HG03558 (cell line): ENCODE data around the gene MYG1.
"Not testable (repeated sequence)": the region's sequence is repeated elsewhere in the genome, so short reads cannot be mapped to it uniquely, and the experiment has no call there.

ENCODE experiments used
- ATAC-seq: cut with Tn5 transposase; IDR thresholded peaks from one replicate; pipeline ENCODE4 v1.9.1; 2021; ENCODE audit warnings: moderate number of reproducible peaks; ENCODE audit not compliant: unreplicated experiment; ENCODE audit errors: extremely low read depth

The MYG1 gene

DNA sequence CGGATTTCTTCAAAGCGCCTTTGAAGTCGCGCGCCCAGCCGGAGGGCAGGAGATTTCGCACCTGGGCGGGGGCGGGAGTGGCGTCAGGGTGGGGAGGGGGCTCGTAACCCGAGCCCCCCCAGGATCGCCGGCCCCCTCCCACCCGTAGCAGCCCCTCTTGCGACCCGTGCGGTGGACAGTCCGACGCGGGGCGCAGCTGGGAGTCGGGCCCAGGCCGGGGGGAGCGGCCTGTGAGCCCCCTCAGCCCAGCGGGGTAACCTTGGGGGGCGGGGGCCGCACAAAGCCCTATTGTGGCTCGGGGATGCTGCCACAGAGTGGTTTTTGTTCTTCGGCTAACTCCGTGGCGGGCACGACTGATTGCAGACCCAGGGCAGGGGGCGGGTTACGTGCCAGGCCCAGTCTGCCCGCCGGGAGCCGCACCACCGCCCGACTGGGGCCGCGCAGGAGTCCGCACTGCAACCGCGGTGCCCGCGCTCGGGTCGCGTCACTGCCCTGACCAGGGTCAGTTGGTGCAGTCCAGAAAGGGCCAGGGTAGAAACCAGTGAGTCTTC is 26.1 kb downstream of the MYG1 start:
- no peak for ATAC-seq

DNA sequence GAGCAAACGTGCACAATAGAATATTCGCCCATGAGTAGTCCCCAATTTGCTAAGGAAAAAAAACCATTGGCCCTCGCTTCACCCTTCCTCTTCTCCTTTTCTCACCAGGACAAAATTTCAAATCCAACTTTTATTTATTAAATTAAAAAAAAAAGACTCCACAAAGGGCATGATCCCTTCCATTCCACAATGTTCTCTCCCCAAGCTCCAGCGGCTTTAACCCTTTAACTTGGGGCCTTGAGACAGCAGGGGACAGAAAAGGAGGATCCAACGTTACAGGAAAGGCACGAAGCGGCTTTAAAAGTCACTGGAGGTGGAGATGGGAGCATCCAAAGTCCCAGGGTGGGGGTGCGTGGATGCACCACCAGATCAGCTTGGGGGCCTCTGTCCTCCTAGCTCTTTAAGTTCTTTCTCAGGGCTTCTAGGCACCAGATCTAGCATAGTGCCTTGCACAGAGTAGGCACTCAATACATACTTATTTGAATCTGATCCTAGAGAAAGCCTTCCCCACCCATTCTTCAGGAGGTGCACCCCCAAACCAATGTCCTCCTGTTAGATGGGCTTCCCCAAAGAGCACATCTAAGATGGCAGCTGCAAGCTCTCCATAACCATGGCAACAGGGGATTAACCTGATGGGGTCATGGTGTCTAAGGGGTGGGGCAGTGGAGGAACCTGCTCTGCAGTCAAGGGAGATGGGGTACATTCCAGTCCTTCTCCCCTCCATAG is 27.1 kb downstream of the MYG1 start:
- no peak for ATAC-seq

DNA sequence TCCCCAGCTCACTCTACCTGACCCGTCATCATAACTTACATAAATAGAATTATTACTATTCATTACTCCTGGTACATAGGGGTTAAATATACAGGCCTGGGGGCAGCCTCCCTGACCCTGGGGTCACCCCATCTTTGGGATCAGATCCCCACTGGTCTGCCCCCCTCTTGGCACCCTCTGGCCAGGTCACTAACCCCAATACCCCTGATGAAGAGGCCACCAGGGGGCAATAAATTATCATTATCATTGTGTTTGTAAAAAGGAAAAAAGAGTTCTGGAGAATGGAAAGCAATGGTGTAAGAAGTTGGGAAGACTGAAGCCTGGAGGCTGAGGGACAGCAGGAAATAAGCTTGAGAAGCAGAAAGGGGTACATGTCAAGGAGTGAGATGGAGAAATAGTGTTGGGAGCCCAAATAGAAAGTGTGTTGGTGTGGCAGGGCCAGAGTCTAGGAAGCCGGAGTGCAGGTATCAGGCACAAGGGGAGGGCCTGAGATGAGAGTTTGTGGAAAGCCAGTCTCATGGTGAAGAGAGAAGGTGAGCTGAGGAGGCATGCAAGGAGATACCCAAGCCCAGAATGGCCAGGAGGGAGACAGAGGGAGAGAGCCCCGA is 28.0 kb downstream of the MYG1 start:
- no peak for ATAC-seq

DNA sequence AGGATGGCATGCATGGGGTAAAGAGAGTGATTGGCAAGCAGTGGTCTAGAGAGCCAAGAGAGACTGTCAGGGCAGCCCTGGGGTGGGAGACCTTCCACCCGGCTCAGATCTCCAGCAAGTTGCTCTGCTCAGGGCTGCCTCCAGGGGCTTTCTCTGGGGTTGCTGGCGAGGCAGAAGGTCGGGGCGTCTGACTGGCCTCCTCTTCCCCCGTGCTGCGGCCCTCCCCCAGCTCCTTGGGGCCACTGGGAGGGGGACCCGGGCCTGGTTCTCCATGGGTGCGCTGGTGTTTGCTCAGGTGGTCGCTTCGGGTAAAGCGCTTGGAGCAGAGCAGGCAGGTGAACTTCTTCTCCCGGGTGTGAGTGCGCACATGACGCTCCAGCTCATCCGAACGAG is 28.5 kb downstream of the MYG1 start:
- no peak for ATAC-seq

DNA sequence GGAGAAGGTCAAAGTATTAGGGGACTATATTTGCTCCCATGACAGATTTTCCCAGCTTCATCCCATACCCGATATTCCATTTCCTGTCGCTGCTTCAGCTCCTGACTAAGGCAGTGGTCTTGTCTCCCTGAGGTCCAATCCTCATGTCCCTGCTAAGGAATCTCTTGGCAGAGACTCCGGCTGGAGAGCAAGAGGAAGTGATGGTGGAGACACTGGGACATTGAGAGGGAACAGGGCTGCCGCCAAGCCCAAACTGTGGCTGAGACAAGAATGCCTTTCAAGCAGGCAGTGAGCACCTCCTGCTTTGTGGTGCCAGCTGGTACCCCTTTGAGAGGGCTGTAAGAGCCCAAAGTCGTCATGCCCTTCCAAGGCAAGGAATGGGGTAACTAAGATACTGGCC is 31.2 kb downstream of the MYG1 start:
- ATAC-seq, result no peak

DNA sequence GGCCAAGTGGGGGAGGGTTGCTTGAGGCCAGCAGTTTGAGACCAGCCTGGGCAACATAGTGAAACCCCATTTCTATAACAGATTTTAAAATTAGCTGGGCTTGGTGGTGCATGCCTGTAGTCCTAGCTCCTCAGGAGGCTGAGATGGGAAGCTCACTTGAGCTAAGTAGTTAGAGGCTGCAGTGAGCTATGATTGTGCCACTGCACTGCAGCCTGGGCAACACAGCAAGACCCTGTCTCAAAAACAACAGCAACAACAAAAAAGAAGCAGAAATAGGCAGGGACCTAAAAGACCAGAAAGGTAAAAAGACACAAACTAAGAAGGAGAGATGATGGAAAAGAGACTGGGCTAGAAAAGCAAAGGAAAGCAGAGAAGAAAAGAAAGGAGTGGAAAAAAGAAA is 32.8 kb downstream of the MYG1 start:
- ATAC-seq, result not testable (repeated sequence)

DNA sequence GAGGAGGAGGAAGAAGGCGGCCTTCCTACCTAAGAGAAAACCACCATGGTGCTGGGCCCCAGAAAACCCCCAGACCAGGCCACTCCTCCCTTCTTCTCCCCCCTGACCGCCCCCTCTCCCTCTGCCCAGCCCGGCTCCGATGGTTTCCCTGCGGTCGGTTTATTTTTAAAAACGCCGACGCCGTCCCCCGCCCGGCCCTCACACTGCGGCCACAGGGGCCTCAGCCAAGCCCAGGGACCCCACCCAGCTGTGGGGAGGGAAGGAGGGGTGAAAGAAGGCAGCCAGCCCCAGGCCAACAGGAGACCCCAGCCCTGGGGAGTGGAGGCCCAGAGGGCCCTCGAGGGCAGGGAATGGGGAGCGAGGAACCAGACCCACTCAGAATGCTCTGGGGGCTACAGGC is 33.2 kb downstream of the MYG1 start:
- ATAC-seq, result no peak

DNA sequence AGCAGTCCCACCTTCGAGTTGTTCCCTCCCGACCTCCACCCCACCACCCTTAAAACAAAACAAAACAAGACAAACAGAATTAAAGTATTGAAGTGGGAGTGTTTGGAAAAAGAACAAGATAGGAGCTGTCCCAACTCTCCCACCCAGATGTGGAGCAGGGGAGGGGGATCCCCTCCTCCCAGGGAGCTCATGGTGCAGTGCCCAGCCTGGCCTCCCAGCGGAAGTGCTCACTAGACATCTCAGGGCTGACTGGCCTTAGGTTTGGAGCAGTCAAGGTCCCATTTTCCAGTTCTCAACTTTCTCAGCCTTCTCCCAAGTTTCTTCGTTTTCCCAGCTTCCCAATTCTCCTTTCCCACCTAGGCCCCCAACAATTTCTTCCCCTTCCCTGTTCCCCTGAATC is 33.8 kb downstream of the MYG1 start:
- no peak for ATAC-seq

DNA sequence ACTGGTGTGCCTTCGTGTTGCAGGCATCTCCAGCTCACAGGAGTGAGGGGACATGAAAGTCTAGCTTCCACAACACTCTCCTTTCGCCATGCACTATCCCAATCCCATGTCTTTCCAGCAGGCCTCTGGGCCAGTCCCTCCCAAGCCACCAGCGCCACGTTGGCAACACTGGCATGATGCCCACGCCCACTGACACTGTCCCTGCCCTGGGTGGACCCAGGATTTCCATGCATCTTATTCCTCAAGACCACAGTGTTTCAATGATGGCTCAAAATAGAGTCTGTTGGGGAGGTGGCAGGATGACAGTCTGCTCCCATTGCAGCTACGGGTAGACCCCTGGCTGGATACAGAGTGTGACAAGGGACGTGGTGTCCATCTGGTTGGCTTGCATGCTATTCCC is 34.4 kb downstream of the MYG1 start:
- no peak for ATAC-seq

DNA sequence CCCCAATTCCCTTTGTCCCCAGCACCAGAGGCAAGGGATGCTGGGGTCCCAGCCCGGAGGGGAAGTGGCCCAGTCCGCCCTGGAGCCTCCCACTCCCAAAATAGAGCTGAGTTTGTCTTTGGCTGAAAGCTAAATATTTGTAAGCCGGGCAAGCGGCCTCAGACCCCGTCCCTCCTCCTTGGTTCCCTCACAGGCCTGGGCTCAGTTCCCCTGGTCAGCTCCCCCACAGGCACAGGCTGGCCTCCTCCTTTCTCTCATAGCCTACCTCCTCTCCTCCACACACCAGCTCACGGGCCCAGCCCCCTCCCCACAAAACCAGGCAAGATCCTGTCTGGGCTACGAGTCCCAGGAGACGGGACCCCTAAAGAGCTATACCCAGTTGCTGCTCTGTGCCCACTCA is 35.3 kb downstream of the MYG1 start:
- no peak for ATAC-seq

DNA sequence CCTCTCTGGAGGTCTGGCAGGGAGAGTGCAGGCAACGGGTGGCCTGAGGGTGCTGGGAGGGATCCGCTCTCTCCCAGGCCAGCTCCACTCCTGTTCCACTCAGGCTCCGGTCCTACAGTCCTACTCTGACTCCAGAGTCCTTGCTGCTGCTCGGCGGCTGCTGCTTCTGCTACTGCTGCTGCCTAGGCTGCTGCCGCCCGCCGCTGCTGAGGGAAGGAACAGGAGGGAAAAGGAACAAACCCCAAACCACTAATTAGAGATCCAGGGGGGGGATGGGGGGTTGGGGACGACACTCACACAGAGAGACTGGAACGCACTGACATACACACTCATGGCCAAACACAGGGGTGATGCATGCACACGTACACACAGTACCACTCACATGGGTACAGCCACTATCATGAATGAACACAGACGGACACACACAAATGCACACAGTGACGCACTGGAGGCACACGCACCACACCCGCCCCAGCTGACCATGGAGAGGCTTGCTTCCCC is 36.7 kb downstream of the MYG1 start, which contains the start of gene SP7:
Gene SP7, minus strand, starts transcription at position 174 of the 501 bp plus-strand sequence. CDS start 708 bp downstream, outside the sequence.
- no peak for ATAC-seq

DNA sequence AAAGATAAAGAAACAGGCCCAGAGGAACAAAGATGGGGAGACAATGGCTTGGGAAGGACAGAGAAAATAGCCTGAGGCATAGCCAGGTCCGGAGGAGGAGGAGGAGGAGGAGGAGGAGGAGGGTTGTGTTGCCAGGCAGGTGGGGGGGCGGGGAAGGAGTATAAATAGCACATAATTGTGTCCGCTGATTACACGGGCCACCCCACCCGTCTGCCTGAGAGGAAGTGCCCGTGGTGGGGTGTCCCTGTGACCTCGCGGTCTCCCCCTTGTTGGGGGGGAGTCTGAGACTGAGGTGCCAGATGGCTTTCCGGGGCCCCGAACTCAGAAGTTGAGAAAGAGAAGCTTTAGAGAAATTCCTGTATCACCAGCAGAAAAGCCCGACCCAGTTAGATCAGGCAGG is 38.5 kb downstream of the MYG1 start:
- ATAC-seq, result no peak

DNA sequence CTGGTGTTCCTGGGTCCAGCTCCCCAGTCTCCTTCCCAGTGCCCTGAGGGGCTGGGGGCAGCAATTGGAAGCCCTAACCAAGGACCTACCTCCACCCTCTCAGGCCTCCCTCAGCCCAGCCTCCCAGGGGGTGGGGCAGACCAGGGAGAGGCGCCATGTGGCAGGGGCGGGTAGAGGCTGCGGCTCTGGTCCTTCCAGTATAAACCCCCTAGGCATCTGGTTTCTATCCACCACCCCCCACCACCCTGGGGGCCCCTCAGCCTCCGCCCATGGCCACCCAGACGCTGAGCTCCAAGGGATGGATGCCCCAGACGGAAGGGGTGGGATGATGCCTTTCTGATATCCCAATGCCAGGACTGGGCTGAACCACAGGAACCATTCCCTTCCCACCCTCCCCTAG is 39.4 kb downstream of the MYG1 start:
- no peak for ATAC-seq

DNA sequence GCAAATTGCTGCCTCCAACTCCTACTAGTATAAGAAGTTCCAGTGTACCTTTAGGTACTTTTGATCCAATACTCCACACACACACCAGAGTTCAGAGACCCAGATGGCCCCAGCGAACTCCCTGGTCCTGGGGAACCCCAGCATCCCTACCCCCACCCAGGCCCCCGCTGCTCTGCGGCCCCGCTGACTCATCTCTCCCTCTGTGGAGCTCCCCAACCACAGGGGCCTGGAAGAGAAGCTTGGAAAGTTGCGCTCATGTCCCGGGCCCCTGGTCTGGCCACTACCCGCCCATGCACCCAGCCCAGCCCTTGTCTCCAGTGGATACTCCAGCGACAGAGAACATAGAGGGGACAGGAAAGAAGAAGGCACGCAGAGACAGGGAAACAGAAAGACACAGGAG is 40.9 kb downstream of the MYG1 start:
- no peak for ATAC-seq

DNA sequence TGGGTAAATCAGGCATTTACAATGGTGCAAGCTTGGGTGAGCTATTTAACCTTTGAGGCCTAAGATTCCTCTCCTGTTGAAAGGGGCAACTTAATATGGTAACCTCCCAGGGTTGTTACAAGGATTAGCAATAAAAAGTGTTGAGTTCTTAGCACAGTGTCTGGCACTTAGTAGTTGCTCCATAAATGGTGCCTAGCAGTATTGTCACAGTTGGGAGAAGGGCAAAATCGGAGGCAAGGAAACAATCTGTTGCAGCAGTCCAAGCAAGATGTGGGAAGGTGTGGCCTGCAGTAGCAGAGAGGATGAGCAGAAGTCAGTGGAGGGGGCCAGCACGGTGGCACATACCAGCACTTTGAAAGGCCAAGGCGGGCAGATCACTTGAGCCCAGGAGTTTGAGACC is 44.0 kb downstream of the MYG1 start:
- no peak for ATAC-seq

DNA sequence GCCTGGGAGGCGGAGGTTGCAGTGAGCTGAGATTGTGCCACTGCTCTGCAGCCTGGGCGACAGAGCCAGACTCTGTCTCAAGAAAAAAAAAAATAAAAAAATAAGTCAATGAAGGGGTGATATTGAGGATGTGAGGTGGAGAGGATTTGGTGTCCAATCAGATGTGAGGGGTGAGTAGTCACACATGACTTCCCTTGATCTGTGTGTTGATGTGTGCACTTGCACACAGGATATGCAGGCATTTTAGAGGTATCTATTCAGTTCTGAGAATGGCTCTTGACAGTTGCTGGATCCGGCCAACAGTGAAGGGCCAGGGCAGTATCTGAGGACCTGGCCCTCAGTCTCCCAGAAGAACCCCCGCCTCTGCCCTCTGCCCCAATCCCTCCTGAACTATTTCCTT is 44.5 kb downstream of the MYG1 start:
- no peak for ATAC-seq

DNA sequence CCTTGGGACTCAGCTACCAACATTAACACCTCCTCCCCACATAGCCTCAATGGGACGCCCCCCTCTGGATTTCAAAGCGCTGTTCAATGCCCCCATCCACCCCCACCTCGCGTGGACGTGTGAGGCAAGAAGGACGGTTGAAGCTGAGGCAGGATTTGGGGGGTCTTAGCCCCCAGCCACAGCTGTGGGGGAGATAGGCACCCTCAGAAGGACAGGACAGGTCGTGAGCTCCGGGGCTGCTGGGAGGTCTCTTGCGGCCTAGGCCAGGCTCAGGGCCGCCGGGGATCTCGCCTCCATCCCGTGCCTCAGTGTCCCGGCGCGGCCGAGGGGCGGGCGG is 45.0 kb downstream of the MYG1 start:
- ATAC-seq, result no peak

DNA sequence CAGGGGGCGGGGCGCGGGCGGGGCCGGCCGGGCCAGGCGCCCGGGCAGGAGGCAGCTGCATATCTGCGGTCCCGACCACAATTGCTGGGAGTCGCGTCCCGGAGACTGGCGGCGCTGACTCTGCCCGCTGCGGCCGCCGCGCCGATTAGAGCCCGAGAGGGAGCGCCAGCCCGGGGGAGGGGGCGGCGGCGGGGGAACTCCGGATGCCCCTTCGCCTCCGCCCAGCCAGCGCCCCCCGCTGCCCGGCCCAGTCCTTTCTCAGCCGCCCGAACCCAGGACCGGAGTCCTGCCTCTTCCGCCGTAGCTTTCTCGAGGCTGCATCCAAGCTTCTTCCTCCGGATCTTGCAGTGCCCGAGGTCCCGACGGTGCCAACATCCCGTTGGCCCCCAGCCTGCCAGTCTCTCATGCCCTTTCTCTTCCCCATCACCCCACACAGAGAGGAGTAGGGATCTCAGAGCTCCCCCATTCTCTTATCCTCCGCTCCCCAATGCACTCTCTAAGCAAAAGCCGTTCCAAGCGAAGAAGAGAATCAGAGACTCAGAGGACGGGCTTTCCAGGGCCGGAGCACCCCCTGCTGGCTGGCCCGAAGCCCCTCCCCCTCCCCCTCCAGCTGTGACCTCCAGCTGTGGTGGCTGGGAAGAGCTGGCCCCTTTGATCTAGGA is 45.5 kb downstream of the MYG1 start:
- ATAC-seq, result no peak

DNA sequence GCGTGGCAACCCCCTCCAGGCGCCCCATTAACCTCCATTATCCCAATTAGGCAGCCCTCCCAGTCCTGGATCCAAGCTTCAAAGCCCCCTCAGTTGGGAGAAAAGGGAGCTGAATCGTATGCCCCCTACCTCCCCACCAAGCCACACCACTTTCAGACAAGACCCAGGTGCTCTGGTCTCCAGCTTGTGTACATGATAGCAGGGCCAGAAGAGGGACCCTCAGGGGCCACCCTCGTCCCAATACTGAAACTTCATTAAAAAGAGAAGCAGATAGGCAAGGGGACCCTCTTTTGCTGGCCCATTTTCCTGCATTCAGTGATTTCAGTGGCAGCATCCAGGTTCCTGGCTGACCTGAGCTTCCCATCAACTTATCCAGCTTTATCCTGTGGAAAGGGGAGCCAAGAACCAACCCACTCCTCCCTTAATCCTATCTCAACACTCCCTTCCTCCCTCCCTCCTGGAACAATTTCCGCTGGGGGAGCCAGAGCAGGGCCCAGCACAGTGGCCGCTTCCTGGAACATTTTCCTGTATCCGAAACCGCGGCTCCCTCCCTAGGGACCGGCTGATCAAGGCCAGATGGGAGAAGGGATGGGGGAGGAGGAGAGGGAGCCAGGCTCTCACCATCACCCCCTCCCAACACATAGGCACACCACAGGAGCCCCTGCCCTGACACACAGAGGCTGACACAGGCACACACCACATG is 46.1 kb downstream of the MYG1 start:
- no peak for ATAC-seq

DNA sequence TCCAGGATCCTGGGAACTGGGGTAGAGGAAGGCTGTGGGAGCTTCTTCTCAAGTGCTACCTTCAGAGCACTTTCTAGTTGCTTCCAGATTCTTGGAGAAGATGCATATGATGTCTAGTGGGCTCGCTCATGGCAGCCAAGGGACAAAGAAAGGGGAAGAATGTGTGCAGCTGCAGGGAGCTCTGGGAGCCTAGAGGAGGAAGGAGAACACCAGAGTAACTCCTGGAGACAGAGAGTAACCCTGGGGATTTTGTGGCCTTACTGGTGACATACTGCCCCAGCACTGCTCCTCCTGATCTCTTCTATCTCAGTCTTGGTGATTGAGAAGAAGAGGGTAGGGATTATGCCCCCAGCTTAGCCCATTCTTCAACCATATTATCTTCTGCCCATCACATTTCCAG is 47.0 kb downstream of the MYG1 start:
- ATAC-seq, result no peak

DNA sequence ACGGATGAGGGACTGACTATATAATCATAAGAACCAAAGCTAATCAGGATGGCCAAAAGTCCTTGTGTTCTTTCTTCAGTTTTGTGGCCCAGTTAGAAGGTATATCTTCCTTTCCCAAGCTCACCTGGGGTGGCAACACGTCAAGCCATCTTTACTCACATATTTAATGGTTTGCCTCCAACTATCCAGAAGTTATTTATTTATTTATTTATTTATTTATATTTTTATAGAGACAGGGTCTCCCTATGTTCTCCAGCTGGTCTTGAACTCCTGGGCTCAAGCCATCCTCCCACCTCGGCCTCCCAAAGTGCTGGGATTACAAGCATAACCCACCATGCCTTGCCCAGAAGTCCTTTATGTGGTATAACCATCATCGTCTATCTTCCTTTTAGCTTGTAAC is 48.4 kb downstream of the MYG1 start:
- ATAC-seq, result no peak
